ENCODE data around the gene DMBX1. TPM values are rescaled to one million over a fixed set of nuclear protein-coding genes. Genes with fewer than 3 reads are reported as not detected.
A peak's percentile ranks its signal among the peaks of the same experiment; 100 is the strongest.

The DMBX1 gene
- total and polyA plus RNA-seq, 9 of the 15 experiments (the other 6 are each of a cell fraction or from before 2014, with no cell fraction given): 0.25 to 4.3 (median 1.0) TPM

- TF ChIP-seq DIDO1 (tag; IDR thresholded peaks at IDR 0.05; ENCODE audit: low read depth) (no peak), EZH2 (IDR thresholded peaks at IDR 0.05; ENCODE audit: borderline replicate concordance, low read depth, low read length) (no peak), ZNF780A (CRISPR knock-in tag; IDR thresholded peaks at IDR 0.05) (no peak), EP400 (IDR thresholded peaks at IDR 0.05) (peak; percentile 91), CBFB (CRISPR knock-in tag; IDR thresholded peaks at IDR 0.05) (no peak), ZNF217 (CRISPR knock-in tag; IDR thresholded peaks at IDR 0.05) (no peak), RFX5 (IDR thresholded peaks at IDR 0.05; ENCODE audit: low read depth, low read length) (no peak), NELFE (IDR thresholded peaks at IDR 0.05; ENCODE audit: insufficient read depth, insufficient read length) (no peak), ZNF785 (CRISPR knock-in tag; IDR thresholded peaks at IDR 0.05) (no peak), SNIP1 (IDR thresholded peaks at IDR 0.05; ENCODE audit: low read depth) (no peak), PML (IDR thresholded peaks at IDR 0.05; ENCODE audit: low read length) (peak; percentile 91), SMAD2 (IDR thresholded peaks at IDR 0.05; ENCODE audit: low read depth, low read length) (no peak)
- TF ChIP-seq, protein P1, sequence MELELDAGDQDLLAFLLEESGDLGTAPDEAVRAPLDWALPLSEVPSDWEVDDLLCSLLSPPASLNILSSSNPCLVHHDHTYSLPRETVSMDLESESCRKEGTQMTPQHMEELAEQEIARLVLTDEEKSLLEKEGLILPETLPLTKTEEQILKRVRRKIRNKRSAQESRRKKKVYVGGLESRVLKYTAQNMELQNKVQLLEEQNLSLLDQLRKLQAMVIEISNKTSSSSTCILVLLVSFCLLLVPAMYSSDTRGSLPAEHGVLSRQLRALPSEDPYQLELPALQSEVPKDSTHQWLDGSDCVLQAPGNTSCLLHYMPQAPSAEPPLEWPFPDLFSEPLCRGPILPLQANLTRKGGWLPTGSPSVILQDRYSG (tag; conservative IDR thresholded peaks at IDR 0.05; ENCODE audit: low read depth): peak; percentile 50; the same call in 1 of the 2 replicates
- TF ChIP-seq, protein P2, sequence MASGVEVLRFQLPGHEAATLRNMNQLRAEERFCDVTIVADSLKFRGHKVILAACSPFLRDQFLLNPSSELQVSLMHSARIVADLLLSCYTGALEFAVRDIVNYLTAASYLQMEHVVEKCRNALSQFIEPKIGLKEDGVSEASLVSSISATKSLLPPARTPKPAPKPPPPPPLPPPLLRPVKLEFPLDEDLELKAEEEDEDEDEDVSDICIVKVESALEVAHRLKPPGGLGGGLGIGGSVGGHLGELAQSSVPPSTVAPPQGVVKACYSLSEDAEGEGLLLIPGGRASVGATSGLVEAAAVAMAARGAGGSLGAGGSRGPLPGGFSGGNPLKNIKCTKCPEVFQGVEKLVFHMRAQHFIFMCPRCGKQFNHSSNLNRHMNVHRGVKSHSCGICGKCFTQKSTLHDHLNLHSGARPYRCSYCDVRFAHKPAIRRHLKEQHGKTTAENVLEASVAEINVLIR (CRISPR knock-in tag; IDR thresholded peaks at IDR 0.05): no peak
- TF ChIP-seq, protein P3, sequence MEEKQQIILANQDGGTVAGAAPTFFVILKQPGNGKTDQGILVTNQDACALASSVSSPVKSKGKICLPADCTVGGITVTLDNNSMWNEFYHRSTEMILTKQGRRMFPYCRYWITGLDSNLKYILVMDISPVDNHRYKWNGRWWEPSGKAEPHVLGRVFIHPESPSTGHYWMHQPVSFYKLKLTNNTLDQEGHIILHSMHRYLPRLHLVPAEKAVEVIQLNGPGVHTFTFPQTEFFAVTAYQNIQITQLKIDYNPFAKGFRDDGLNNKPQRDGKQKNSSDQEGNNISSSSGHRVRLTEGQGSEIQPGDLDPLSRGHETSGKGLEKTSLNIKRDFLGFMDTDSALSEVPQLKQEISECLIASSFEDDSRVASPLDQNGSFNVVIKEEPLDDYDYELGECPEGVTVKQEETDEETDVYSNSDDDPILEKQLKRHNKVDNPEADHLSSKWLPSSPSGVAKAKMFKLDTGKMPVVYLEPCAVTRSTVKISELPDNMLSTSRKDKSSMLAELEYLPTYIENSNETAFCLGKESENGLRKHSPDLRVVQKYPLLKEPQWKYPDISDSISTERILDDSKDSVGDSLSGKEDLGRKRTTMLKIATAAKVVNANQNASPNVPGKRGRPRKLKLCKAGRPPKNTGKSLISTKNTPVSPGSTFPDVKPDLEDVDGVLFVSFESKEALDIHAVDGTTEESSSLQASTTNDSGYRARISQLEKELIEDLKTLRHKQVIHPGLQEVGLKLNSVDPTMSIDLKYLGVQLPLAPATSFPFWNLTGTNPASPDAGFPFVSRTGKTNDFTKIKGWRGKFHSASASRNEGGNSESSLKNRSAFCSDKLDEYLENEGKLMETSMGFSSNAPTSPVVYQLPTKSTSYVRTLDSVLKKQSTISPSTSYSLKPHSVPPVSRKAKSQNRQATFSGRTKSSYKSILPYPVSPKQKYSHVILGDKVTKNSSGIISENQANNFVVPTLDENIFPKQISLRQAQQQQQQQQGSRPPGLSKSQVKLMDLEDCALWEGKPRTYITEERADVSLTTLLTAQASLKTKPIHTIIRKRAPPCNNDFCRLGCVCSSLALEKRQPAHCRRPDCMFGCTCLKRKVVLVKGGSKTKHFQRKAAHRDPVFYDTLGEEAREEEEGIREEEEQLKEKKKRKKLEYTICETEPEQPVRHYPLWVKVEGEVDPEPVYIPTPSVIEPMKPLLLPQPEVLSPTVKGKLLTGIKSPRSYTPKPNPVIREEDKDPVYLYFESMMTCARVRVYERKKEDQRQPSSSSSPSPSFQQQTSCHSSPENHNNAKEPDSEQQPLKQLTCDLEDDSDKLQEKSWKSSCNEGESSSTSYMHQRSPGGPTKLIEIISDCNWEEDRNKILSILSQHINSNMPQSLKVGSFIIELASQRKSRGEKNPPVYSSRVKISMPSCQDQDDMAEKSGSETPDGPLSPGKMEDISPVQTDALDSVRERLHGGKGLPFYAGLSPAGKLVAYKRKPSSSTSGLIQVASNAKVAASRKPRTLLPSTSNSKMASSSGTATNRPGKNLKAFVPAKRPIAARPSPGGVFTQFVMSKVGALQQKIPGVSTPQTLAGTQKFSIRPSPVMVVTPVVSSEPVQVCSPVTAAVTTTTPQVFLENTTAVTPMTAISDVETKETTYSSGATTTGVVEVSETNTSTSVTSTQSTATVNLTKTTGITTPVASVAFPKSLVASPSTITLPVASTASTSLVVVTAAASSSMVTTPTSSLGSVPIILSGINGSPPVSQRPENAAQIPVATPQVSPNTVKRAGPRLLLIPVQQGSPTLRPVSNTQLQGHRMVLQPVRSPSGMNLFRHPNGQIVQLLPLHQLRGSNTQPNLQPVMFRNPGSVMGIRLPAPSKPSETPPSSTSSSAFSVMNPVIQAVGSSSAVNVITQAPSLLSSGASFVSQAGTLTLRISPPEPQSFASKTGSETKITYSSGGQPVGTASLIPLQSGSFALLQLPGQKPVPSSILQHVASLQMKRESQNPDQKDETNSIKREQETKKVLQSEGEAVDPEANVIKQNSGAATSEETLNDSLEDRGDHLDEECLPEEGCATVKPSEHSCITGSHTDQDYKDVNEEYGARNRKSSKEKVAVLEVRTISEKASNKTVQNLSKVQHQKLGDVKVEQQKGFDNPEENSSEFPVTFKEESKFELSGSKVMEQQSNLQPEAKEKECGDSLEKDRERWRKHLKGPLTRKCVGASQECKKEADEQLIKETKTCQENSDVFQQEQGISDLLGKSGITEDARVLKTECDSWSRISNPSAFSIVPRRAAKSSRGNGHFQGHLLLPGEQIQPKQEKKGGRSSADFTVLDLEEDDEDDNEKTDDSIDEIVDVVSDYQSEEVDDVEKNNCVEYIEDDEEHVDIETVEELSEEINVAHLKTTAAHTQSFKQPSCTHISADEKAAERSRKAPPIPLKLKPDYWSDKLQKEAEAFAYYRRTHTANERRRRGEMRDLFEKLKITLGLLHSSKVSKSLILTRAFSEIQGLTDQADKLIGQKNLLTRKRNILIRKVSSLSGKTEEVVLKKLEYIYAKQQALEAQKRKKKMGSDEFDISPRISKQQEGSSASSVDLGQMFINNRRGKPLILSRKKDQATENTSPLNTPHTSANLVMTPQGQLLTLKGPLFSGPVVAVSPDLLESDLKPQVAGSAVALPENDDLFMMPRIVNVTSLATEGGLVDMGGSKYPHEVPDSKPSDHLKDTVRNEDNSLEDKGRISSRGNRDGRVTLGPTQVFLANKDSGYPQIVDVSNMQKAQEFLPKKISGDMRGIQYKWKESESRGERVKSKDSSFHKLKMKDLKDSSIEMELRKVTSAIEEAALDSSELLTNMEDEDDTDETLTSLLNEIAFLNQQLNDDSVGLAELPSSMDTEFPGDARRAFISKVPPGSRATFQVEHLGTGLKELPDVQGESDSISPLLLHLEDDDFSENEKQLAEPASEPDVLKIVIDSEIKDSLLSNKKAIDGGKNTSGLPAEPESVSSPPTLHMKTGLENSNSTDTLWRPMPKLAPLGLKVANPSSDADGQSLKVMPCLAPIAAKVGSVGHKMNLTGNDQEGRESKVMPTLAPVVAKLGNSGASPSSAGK (IDR thresholded peaks at IDR 0.05): peak; percentile 93
Measured at GRCh38 chr1:46522184-46522968, 32.7 kb downstream of the DMBX1 start (continued).
